GM18511 (cell line): Measurements from ENCODE around the gene ZNF668.

Experiments used
- ATAC-seq: cut with Tn5 transposase; IDR thresholded peaks from one replicate; pipeline ENCODE4 v1.9.1; 2021; ENCODE audit warnings: mild to moderate bottlenecking, moderate library complexity; ENCODE audit not compliant: unreplicated experiment

ZNF668 gene

DNA sequence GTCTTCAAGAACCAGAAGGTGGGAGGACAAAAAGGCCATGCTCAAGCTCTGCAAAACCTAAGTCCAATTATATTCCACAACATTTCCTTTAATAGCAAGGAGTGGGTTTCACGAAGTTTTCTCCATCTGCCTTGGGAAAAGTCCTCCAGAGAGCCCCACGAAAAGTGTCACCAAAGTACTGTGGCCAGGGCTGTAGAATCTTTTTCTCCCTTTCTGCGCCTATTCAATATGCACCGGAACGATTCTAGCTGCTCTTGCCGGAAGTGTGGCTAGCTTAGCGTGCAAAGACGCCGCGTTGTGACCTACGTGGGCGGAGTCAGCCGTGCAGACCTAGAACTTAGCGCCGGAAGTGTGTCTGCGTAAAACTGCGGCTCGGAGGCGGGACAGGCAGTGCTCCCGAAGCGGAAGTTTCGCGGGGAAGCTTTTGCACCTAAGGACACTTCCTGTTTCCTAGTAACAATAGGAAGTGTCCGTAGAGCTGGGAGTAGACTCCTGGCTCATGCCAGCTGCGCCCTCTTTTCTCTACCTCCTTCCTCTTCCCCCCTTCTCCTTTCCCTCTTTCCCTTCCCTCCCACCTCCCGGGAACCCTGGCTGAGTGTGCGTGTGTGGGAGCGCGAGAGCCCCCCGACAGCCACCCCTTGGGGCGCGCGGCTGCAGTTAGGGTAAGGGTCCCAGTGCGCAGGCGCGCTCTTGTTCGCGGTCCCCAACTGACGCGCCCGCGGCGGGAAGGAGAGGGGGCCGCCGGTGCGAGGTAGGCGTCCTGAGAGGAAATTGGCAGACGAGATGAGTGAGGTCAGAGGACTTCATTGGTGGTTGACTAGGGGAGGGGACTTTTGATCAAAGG, at the start of gene ZNF668, which contains the start of gene ZNF646:
TSS of gene ZNF668 (minus strand) at position 271 of the 844 bp plus-strand sequence. CDS start 9,781 bp downstream, outside the sequence.
TSS of gene ZNF646 (plus strand) at position 453 of the 844 bp plus-strand sequence. CDS start 1,903 bp downstream, outside the sequence.
- peak; percentile 79 for ATAC-seq

DNA sequence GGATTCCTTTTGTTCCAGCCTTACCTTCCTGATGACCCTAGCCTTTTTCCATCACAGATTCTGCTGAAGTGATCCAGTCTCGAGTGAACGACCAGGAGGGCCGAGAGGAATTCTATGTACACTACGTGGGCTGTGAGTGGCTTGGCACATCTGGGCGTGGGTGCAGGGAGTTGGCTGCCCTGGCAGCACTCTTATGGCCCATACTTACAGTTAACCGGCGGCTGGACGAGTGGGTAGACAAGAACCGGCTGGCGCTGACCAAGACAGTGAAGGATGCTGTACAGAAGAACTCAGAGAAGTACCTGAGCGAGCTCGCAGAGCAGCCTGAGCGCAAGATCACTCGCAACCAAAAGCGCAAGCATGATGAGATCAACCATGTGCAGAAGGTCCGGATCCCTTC, 46.1 kb upstream of the ZNF668 start:
- ATAC-seq, result no peak

DNA sequence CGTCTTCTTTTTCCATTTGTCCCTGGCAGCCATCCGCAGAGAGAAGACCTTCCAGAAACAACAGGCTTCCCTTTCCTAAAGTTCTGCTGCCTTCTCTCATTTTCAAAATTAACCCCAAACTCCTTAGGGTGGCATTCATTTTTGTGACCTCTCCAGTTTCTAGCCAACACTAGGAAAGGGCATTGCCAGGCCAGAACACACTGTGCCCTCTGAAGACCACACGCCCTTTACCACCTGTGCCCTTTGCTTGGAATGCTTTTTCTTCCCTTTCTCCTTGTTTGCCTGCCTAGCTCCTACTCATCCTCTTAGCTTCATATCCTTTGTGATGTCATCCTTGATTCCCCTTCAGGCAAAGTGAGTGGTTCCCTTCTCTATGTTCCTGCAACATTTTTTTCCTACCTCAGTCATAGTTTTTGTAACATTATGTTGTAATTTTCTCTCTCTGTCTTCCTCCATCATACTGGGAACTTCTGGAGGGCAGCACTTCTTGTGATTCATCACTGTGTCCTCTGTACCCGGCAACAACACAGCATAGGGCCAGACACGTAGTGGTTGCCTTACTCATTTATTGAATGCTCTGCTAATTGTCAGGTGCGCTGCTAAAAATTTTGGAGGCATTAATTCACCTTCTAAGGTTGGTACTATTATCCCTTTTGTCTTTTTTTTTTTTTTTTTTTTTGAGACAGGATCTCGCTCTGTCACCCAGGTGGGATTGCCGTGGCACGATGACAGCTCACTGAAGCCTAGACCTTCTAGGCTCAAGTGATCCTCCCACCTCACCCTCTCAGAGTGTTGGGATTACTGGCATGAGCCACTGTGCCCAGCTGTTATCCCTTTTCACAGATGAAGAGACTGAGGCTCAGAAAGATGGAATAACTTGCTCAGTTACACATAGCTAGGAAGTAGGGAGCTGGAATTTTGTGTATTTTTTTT, 44.4 kb upstream of the ZNF668 start:
- ATAC-seq, result no peak

DNA sequence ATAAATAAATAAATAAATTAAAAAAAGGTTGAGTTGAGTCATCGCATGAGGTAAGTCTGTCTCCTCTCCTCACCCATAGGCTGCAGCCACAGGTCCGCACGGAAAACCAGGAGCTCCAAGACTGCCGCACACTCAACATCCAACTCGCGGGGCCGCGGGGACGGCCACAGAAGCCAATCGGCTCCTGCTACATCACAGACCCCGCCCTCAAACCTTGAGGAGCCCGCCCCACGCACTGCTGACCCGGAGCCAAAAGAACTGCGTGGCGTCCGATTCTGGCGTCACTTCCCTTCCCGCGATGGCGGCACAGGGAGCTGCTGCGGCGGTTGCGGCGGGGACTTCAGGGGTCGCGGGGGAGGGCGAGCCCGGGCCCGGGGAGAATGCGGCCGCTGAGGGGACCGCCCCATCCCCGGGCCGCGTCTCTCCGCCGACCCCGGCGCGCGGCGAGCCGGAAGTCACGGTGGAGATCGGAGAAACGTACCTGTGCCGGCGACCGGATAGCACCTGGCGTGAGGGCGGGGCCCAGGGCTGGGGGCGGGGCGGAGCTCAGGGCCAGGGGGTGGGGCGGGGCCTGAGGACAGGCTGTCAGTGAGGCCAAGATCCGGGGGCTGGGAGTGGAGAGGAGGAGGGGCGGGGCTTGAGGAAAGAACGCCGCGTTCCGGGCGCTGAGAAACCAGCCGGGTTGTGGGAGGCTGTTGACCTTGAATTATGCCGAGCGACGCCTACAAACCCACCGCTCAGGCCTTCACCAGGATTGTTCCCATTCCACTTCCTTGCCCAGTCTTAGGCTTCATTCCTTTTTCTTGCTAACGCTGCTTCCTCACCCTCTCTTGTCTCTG, 43.6 kb upstream of the ZNF668 start, which contains the start of gene KAT8:
TSS of gene KAT8 (plus strand) at position 281 of the 839 bp plus-strand sequence. CDS start at position 299, 18 bp downstream.
- ATAC-seq, result peak; percentile 92

DNA sequence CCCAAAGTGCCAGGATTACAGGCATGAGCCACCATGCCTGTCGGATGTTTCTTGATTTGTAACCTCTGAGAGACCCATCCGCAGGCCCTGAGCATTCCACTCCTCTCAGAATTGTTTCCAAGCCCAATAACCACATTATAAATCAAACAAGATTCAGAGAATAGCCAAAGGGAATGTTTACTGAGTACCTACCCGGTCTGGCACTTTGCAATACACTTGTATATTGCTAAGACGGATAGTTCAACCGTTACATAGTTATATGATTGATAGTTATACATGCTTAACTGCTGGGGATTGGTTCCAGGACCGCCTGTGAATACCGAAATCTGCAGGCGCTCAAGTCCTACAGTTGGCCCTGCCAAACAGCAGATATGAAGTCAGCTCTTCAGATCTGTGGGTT, 40.4 kb upstream of the ZNF668 start:
- ATAC-seq, result no peak

DNA sequence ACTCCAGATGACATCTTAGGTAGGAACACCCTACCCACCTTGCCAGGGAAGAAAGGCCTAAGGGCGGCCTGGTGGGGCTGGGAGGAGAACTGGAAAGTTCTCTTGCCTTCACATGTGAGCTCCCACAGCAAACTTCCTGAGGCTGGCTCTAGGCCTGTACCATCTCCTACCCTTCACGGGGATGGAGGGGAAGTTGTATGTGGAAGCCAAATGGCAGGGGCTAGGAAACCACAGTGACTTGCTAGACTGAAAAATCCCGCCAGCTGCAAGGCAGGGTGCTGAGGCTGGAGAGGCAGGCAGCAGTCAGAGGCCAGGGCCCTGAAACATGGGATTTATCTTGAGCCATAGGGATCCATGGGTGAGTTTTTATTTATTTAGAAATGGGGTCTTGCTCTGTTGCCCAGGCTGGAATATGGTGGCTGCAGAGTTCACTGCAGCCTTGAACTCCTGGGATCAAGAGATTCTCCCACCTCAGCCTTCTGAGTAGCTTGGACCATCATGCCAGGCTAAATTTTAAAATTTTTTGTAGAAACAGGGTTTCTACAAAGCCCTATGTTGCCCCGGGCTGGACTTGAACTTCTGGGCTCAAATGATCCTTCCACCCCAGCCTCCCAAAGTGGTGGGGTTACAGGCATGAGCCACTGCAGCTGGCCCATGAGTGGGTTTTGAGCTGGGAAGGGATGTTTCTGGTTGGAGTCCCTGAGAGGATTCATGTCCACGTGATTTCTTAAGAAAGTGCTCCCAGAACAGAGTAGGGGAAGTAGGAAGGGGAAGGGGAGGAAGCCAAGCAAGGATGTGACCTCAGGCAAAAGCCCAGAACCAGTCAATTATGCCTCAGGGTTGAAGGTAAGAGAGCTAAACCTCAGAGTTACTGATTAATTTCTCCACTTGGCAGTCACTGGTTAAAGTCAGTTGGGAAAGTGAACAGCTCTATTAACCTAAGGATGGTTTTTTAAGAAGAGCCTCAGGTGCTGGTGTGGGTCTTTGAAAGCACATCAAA, 39.4 kb upstream of the ZNF668 start:
- ATAC-seq, result no peak

DNA sequence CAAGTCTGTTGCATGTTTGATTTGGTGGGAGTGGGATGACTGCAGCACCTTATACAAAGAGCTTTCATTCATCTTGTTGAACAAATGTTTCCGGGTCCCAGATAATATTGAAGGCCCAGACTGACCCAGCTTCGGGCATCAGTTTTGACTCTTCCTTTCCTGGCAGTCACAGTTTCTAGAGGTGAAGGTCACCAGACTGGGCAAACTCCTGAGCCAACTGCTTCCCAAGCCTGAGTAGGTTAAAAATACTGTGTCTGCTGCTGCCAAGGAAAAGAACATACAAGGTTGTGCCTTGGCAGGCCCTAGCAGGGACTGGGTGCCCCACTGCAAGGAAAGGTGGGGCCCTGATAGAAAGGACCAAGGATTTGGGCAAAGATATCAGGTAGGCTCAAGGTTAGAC, 38.7 kb upstream of the ZNF668 start:
- no peak for ATAC-seq

DNA sequence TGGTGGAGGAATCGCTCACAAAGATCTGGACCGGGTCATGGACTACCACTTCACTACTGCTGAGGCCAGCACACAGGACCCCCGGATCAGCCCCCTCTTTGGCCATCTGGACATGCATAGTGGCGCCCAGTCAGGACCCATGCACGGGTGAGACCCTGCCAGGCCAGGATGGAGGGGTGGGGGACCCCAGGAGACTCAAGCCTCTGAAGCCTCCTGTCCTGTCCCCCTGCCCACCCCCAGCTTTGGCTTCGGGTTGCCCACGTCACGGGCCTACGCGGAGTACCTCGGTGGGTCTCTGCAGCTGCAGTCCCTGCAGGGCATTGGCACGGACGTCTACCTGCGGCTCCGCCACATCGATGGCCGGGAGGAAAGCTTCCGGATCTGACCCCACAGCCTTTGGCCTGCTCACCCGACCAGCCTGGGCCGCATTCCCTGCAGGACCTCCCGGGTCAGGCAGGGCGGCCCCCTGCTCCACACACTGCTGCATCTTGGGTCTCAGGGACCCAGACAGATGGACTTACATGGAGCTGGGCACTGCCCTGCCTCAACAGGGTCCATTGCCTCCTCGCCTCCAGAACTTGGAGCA, 37.9 kb upstream of the ZNF668 start:
- ATAC-seq, result no peak

DNA sequence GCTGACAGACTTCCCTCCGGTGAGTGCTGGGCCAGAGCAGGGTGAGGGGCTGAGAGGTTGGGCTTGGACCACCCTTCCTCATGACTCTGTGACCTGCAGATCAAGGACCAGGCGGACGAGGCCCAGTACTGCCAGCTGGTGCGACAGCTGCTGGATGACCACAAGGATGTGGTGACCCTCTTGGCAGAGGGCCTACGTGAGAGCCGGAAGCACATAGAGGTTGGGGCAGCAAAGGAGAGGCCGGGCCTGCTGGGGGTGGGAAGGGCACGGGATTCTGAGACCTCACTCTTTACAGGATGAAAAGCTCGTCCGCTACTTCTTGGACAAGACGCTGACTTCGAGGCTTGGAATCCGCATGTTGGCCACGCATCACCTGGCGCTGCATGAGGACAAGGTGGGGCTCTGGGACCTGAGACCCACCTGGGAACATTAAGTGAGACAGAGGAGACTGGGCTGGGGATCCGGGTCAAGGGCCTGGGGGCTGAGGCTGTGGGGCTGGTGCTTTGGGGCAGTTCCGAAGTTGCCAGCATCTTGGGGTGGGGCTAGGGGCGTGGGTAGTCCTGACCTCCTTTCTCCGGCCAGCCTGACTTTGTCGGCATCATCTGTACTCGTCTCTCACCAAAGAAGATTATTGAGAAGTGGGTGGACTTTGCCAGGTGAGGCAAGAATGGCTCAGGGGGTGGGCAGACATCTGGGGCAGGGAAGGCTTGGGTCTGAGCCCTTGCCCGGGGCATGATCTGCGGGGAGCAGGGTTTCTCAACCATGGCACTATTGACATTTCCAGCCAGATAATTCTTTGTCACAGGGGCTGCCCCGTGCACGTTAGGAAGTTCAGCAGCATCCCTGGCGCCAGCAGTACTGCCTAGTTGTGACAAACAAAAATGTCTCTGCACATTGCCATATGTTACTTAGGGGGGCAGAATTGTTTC, 36.3 kb upstream of the ZNF668 start:
- no peak for ATAC-seq

DNA sequence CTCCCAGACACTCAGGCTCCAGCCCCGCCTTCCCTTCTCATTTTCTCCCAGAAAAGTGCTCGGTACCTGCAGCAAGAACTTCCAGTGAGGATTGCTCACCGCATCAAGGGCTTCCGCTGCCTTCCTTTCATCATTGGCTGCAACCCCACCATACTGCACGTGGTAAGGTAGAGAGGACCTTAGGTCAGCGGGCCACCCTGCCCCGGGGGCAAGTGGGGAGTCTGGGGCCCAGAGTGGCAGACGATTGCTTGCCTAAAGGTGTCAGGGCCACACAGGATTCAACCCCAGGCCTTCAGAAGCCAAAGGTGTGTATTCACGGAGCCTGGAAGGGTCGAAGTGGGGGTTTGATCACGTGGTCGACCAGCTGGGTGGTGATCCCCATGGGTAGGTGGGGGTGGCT, 35.6 kb upstream of the ZNF668 start:
- ATAC-seq, result no peak

DNA sequence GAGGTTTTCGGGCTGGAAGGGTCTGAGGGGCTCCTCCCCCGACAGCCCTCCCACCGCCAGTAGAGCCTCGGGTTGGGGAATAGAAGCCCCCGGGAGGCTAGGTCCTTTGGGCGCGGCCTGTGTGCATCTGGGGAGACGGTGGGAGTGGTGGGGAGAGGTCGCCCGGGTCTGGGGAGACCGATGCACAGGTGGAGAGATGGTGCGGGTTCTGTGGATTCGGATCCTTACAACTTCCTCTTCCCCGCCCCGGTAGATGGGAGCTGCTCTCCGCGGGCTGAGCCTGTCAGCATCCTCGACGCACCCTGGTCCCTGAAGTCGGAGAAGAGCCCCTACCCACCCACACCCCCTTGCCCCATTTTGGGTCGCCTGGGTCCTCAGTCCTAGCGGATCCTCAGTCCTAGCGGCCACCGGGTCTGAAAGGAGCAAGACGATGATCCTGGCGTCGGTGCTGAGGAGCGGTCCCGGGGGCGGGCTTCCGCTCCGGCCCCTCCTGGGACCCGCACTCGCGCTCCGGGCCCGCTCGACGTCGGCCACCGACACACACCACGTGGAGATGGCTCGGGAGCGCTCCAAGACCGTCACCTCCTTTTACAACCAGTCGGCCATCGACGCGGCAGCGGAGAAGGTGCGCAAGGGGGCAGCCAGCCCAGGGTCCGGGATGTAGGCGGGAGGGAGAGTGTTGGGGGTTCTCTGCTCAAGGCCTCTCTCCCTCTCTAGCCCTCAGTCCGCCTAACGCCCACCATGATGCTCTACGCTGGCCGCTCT, 34.9 kb upstream of the ZNF668 start:
- no peak for ATAC-seq

DNA sequence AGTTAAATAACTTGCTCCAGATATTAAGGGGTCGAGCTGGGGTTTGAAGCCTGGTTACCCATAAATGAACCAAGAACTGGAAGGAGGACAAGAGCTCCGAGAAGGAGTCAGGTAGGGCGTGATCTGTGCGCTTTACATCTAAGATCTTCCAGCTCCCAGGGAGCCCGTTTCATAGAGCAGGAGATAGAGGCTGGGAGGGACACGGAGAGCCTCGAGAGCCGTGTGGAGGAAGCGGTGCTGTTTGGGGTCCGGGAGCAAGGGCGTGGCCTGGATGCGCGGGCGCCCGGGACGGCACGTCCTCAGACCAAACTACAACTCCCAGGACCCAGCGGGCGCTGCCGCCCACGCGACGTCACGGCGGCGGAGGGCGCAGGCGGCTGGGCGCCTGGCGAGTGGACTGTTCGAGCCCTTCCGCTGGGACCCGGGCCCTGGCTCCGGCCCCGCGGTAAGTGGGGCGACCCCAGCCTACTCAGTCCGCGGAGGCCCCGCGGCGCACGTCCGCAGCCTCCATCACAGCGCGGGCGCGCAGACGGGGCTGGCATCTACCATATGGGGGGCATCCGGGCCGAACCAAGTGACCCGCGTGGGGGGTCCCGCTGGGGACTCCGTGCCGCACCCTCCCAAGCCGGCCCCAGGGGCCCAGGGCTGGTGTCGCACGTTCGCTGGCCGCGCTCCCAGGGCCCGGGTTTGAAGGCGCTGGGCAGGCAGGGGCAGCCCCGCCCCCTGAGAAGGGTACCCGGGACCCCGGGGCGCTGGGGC, 34.2 kb upstream of the ZNF668 start, which contains the start of gene BCKDK:
TSS of gene BCKDK (plus strand) at position 352 of the 759 bp plus-strand sequence. CDS start 838 bp downstream, outside the sequence.
- peak; percentile 87 for ATAC-seq

DNA sequence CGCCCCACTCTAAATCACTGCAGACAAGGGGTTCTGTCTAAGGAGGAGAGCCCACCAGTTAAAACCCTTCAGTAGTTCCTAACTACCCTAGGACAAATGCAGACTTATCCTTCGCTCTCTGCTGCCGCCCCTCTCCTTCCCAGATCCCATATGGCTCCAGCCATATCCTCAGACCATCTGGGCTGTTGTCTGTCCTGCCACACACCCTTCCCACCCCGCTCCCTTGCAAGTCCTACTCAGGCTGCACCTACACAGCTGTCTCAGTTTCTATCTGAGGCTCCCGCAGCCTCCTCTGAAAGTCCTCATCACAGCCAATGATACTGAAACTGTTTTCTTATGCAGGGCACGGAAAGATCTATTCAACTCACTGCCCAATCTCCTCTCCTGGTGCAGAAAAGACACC, 33.4 kb upstream of the ZNF668 start:
- ATAC-seq, result peak; percentile 73

DNA sequence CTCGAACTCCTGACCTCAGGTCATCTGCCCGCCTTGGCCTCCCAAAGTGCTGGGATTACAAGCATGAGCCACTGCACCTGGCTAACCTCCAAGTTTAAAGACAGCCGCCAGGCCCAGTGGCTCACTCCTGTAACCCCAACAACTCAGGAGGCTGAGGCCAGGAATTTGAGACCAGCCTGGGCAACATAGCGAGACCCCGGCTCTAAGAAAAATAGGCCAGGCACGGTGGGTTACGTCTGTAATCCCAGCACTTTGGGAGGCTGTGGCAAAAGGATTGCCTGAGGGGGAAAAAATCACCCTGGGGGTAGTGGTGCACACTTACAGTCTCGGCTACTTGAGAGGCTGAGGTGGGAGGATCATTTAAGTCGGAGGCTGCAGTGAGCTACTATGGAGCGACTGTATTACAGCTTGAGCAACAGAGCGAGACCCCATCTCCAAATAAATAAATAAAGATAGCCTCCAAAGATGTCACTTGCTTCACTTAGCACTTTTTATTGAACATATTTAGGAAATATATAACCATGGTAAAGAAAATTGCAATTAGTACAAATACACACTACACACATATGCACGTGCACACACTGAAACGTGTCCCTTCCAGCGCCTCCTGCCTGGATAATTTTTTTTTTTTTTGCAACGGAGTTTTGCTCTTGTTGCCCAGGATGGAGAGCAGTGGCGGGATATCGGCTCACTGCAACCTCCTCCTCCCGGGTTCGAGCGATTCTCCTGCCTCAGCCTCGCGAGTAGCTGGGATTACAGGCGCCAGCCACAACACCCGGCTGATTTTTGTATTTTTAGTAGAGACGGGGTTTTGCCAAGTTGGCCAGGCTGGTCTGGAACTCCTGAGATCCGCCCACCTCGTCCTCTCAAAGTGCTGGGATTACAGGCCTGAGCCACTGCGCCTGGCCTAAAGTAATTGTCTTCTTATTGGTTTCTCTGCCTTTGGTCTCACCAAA, 32.7 kb upstream of the ZNF668 start:
- ATAC-seq, result no peak

DNA sequence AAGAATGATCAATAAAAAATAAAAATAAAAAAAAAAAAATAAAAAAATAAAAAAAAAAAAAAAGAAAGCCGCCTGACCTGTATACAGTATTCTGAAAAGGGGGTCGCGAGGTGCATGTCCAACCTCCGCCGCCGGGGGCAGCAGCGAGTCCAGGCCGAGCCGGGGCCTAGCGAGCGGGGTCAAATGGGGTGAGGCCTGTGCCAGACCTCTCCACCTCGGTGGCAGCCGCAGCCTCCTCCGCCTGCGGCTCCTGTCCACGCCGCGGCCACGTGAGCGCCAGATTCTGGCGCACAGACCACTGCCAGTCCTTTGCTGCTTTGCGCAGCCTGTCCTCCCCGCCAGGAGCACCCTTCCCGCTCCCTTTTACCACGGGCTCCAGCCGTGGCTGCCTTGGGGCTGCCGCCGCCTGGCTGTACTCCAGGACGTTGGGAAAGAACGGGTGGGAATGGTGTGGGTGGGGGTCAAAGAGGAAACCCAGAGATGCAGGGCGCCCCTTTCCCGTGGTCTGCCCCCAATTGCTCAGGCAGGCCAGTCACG, 31.7 kb upstream of the ZNF668 start:
- ATAC-seq, result no peak
